Body of pancreas (tissue), 4 donors: ENCODE measurements around the gene MFSD6.

Experiments
- POLR2A ChIP-seq, 3 donors: fragments of 450-650 bp; IDR thresholded peaks; one replicate each; pipeline ENCODE4 v1.6.1; 2016; ENCODE audit warnings: antibody characterized with exemption in 3 of 3, mild to moderate bottlenecking in 2 of 3
- TF ChIP-seq, protein P1 (sequence below), 7 experiments: fragments of 450-650 bp in 4 of 7; fragments of 200-600 bp in 3 of 7; sonication (generic) in 3 of 7; IDR thresholded peaks; one replicate each; pipeline ENCODE4 v1.5.1; 2016 to 2019; ENCODE audit warnings: antibody characterized with exemption in 7 of 7

DNA sequence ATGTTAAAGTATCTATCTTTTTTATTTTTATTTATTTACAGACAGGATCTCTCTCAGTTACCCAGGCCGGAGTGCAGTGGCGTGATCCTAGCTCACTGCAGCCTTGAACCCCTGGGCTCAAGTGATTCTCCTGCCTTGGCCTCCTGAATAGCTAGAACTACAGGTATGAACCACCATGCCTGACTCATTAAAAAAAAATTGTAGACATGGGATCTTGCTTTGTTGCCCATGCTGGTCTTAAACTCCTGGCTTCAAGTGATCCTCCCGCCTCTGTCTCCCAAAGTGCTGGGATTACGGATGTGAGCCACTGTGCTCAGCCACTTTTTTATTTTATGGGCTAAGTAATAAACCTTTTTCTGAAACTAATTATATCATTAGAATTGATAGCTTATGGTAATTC is 7.1 kb downstream of the MFSD6 start:
- TF ChIP-seq POLR2A (IDR thresholded peaks at IDR 0.05) = no peak
- TF ChIP-seq, protein P1, sequence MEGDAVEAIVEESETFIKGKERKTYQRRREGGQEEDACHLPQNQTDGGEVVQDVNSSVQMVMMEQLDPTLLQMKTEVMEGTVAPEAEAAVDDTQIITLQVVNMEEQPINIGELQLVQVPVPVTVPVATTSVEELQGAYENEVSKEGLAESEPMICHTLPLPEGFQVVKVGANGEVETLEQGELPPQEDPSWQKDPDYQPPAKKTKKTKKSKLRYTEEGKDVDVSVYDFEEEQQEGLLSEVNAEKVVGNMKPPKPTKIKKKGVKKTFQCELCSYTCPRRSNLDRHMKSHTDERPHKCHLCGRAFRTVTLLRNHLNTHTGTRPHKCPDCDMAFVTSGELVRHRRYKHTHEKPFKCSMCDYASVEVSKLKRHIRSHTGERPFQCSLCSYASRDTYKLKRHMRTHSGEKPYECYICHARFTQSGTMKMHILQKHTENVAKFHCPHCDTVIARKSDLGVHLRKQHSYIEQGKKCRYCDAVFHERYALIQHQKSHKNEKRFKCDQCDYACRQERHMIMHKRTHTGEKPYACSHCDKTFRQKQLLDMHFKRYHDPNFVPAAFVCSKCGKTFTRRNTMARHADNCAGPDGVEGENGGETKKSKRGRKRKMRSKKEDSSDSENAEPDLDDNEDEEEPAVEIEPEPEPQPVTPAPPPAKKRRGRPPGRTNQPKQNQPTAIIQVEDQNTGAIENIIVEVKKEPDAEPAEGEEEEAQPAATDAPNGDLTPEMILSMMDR (IDR thresholded peaks at IDR 0.05) = no peak
